Measurements from ENCODE around the gene F3. TPM values are rescaled to one million over a fixed set of nuclear protein-coding genes. Genes with fewer than 3 reads are reported as not detected.
A peak's percentile ranks its signal among the peaks of the same experiment; 100 is the strongest.

F3 gene
- total and polyA plus RNA-seq, 2 of the 13 experiments (the other 11 are each of a cell fraction or from before 2014, with no cell fraction given) = 5.8 to 9.0 TPM

DNA sequence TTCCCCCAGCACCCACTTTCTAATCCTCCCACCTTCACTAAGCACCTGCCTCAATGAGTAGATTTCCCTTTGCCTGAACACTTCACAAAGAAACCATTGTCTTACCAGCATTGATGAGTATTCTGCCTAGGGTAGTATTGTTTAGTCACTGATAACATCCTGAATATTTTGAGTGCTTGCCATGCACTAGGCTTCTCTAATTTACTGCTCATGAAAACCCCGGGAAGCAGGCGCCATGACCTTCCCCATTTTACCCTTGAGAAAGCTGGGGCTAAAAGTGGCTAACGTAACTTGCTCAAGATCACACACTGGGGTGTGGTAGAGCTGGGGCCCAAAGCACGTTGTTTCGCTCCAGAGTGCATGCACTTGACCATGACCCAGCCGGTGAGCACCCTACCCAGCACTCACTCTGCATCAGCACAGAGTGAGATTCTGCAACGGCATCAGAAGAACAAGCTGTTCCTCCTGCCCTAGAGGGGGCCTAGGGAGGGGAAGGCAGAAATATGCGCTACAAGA, 10.6 kb upstream of the F3 start (continued):
- TF ChIP-seq THRA (CRISPR knock-in tag; IDR thresholded peaks at IDR 0.05; ENCODE audit: borderline replicate concordance) (no peak), MLX (CRISPR knock-in tag; IDR thresholded peaks at IDR 0.05) (no peak), RARA (CRISPR knock-in tag; IDR thresholded peaks at IDR 0.05) (peak; percentile 78), HNF4A (CRISPR knock-in tag; IDR thresholded peaks at IDR 0.05) (0 out of 2 replicates have a peak, but pooled peaks have one; percentile 19), NFE2 (CRISPR knock-in tag; IDR thresholded peaks at IDR 0.05) (no peak), AHDC1 (CRISPR knock-in tag; IDR thresholded peaks at IDR 0.05; ENCODE audit: borderline replicate concordance) (0 out of 2 replicates have a peak, but pooled peaks have one; percentile 18), GATA4 (IDR thresholded peaks at IDR 0.05; ENCODE audit: borderline replicate concordance, low read depth) (no peak), KLF15 (CRISPR knock-in tag; IDR thresholded peaks at IDR 0.05; ENCODE audit: borderline replicate concordance) (no peak), ARNTL (CRISPR knock-in tag; IDR thresholded peaks at IDR 0.05) (no peak), HNF4G (IDR thresholded peaks at IDR 0.05; ENCODE audit: borderline replicate concordance, low read depth, low read length) (no peak), HNF4G (CRISPR knock-in tag; IDR thresholded peaks at IDR 0.05; ENCODE audit: borderline replicate concordance, low read depth) (no peak), PLRG1 (conservative IDR thresholded peaks at IDR 0.05) (no peak), ZSCAN29 (CRISPR knock-in tag; conservative IDR thresholded peaks at IDR 0.05) (no peak), ZNF280B (CRISPR knock-in tag; IDR thresholded peaks at IDR 0.05; ENCODE audit: borderline replicate concordance) (no peak), PATZ1 (CRISPR knock-in tag; IDR thresholded peaks at IDR 0.05) (0 out of 2 replicates have a peak, but pooled peaks have one; percentile 43), U2AF1 (optimal IDR thresholded peaks at IDR 0.05; ENCODE audit: low read depth, low read length) (no peak), HNRNPL (IDR thresholded peaks at IDR 0.05; ENCODE audit: low read depth, low read length) (no peak)
- TF ChIP-seq, protein P1, sequence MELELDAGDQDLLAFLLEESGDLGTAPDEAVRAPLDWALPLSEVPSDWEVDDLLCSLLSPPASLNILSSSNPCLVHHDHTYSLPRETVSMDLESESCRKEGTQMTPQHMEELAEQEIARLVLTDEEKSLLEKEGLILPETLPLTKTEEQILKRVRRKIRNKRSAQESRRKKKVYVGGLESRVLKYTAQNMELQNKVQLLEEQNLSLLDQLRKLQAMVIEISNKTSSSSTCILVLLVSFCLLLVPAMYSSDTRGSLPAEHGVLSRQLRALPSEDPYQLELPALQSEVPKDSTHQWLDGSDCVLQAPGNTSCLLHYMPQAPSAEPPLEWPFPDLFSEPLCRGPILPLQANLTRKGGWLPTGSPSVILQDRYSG (CRISPR knock-in tag; IDR thresholded peaks at IDR 0.05) = no peak
